Immature natural killer cell (primary cell): Measurements from ENCODE around the gene SMLR1. TPM values are rescaled to one million over a fixed set of nuclear protein-coding genes. Genes with fewer than 3 reads are reported as not detected.
"Not testable (repeated sequence)": the region's sequence is repeated elsewhere in the genome, so short reads cannot be mapped to it uniquely, and the experiment has no call there.

ENCODE experiments used
- DNase-seq, 3 donors: peaks; one replicate each; pipeline ENCODE4 v3.0.0; 2022; ENCODE audit warnings: mixed read lengths in 1 of 3
- H3K27ac Mint-ChIP-seq, 6 donors: one replicate each; pipeline ENCODE4 v1.8.0; 2020; ENCODE audit warnings: mixed read lengths in 6 of 6, mild to moderate bottlenecking in 5 of 6, inconsistent platforms in 4 of 6, moderate library complexity in 3 of 6
- H3K27me3 Mint-ChIP-seq, 3 donors: one replicate each; pipeline ENCODE4 v1.8.0; 2020 to 2021; ENCODE audit warnings: low read depth in 3 of 3, mild to moderate bottlenecking in 3 of 3, mixed read lengths in 3 of 3, moderate library complexity in 3 of 3, inconsistent platforms in 1 of 3
- H3K36me3 Mint-ChIP-seq, 3 donors: one replicate each; pipeline ENCODE4 v1.8.0; 2020; ENCODE audit warnings: mixed read lengths in 3 of 3, inconsistent platforms in 2 of 3, mild to moderate bottlenecking in 2 of 3
- H3K4me1 Mint-ChIP-seq, 2 donors: one replicate each; pipeline ENCODE4 v1.8.0; 2020; ENCODE audit warnings: inconsistent platforms in 2 of 2, mild to moderate bottlenecking in 2 of 2, mixed read lengths in 2 of 2, moderate library complexity in 1 of 2
- H3K4me3 Mint-ChIP-seq, 5 donors: one replicate each; pipeline ENCODE4 v1.8.0; 2020; ENCODE audit warnings: mild to moderate bottlenecking in 5 of 5, mixed read lengths in 5 of 5, inconsistent platforms in 3 of 5, moderate library complexity in 3 of 5
- H3K9me3 Mint-ChIP-seq, 6 donors: one replicate each; pipeline ENCODE4 v1.8.0; 2020; ENCODE audit warnings: mild to moderate bottlenecking in 6 of 6, mixed read lengths in 6 of 6, inconsistent platforms in 4 of 6, moderate library complexity in 3 of 6
- polyA plus RNA-seq, 3 donors: library from polyadenylated mRNA; unstranded; fragments of 300-500 nt; fragmentation: Illumina TruSeq; gene quantifications; one replicate each; pipeline ENCODE4 v1.2.3, GENCODE V29; 2021

Gene SMLR1
- polyA plus RNA-seq, 3 donors from 2014 or later = not detected

DNA sequence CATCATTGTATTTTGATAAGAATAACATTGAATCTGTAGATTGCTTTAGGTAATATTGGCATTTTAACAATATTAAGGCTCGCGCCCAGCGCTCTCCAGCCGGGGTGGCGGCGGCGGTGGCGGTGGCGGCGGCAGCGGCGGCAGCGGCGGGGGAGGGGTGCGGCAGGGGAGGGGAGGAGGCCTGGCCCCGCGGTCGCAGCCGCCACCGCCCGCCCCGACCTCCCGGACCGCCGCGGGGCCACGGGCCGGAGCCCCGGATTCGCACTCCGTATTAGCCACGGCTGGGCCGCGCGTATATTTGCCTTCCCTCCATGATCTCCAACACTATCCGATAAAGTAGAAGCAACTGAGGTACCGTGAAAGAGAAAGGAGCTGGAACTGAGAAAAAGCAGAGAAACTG, 25.8 kb upstream of the SMLR1 start:
- DNase-seq, H3K27ac Mint-ChIP-seq, H3K36me3 Mint-ChIP-seq, H3K9me3 Mint-ChIP-seq, H3K27me3 Mint-ChIP-seq, H3K4me1 Mint-ChIP-seq, H3K4me3 Mint-ChIP-seq: not testable (repeated sequence)

GRCh38 chr6:130810307-130811030, 16.7 kb upstream of the SMLR1 start:
- DNase-seq = no peak
- no peaks in the 10 kb centered on the region for H3K4me1 Mint-ChIP-seq
- H3K27ac Mint-ChIP-seq = no peak overlapping the region
- H3K36me3 Mint-ChIP-seq = peaks cover 0 to 3% (median 0%) of the 10 kb centered on the region in 3 donors
- H3K27me3 Mint-ChIP-seq = peaks cover 0 to 4% (median 2%) of the 10 kb centered on the region in 3 donors
- H3K4me3 Mint-ChIP-seq = no peak overlapping the region
- H3K9me3 Mint-ChIP-seq = no peaks in the 10 kb centered on the region

GRCh38 chr6:130811932-130812331, 15.3 kb upstream of the SMLR1 start:
- no peak for DNase-seq
- no peak overlapping the region for H3K4me3 Mint-ChIP-seq
- H3K36me3 Mint-ChIP-seq = no peaks in the 10 kb centered on the region
- peaks cover 0 to 4% (median 2%) of the 10 kb centered on the region in 3 donors for H3K27me3 Mint-ChIP-seq
- no peaks in the 10 kb centered on the region for H3K4me1 Mint-ChIP-seq
- no peak overlapping the region for H3K27ac Mint-ChIP-seq
- H3K9me3 Mint-ChIP-seq = no peaks in the 10 kb centered on the region

- Mint-ChIP-seq H3K36me3 (peaks cover 0 to 8% (median 0%) of the 10 kb centered on the region in 3 donors), H3K27me3 (peaks cover 1 to 10% (median 2%) of the 10 kb centered on the region in 3 donors)
- no peak for DNase-seq
Observed at GRCh38 chr6:130814506-130814905, 12.7 kb upstream of the SMLR1 start.

GRCh38 chr6:130815200-130816071, 11.8 kb upstream of the SMLR1 start:
- Mint-ChIP-seq H3K9me3 (peaks cover 0 to 5% (median 0%) of the 10 kb centered on the region in 6 donors), H3K27ac (no peak overlapping the region), H3K36me3 (peaks cover 0 to 8% (median 0%) of the 10 kb centered on the region in 3 donors), H3K4me3 (no peak overlapping the region), H3K4me1 (no peaks in the 10 kb centered on the region), H3K27me3 (peaks cover 1 to 8% (median 2%) of the 10 kb centered on the region in 3 donors)
- DNase-seq = no peak

More at GRCh38 chr6:130814506-130814905, 12.7 kb upstream of the SMLR1 start:
- no peak overlapping the region for H3K27ac Mint-ChIP-seq
- H3K4me3 Mint-ChIP-seq = no peak overlapping the region
- H3K4me1 Mint-ChIP-seq = no peaks in the 10 kb centered on the region
- peaks cover 0 to 5% (median 0%) of the 10 kb centered on the region in 6 donors for H3K9me3 Mint-ChIP-seq

GRCh38 chr6:130822736-130823135, 4.5 kb upstream of the SMLR1 start:
- Mint-ChIP-seq H3K27me3 (peaks cover 0 to 4% (median 1%) of the 10 kb centered on the region in 3 donors), H3K36me3 (peaks cover 0 to 1% (median 0%) of the 10 kb centered on the region in 3 donors), H3K9me3 (no peaks in the 10 kb centered on the region), H3K4me1 (peaks cover 1 to 6% of the 10 kb centered on the region in 2 donors), H3K4me3 (no peak overlapping the region), H3K27ac (no peak overlapping the region)
- DNase-seq = no peak

GRCh38 chr6:130824978-130825694, 2.1 kb upstream of the SMLR1 start:
- Mint-ChIP-seq H3K27me3 (no peaks in the 10 kb centered on the region), H3K27ac (no peak overlapping the region), H3K4me1 (peaks cover 1 to 6% of the 10 kb centered on the region in 2 donors), H3K9me3 (no peaks in the 10 kb centered on the region), H3K4me3 (no peak overlapping the region), H3K36me3 (no peaks in the 10 kb centered on the region)
- DNase-seq = no peak

- no peaks in the 10 kb centered on the region for H3K9me3 Mint-ChIP-seq
- peaks cover 1 to 6% of the 10 kb centered on the region in 2 donors for H3K4me1 Mint-ChIP-seq
- no peak overlapping the region for H3K4me3 Mint-ChIP-seq
- H3K27me3 Mint-ChIP-seq = no peaks in the 10 kb centered on the region
- DNase-seq = no peak
- H3K27ac Mint-ChIP-seq = no peak overlapping the region
- no peaks in the 10 kb centered on the region for H3K36me3 Mint-ChIP-seq
Observed at GRCh38 chr6:130825772-130826441, 1.3 kb upstream of the SMLR1 start.

- Mint-ChIP-seq H3K27me3 (no peaks in the 10 kb centered on the region), H3K4me3 (no peak overlapping the region), H3K4me1 (peaks cover 1 to 6% of the 10 kb centered on the region in 2 donors), H3K27ac (no peak overlapping the region), H3K9me3 (no peaks in the 10 kb centered on the region), H3K36me3 (no peaks in the 10 kb centered on the region)
- DNase-seq = no peak
Observed at GRCh38 chr6:130826442-130827246, 562 bp upstream of the SMLR1 start.

GRCh38 chr6:130829333-130829910, 2.2 kb downstream of the SMLR1 start:
- Mint-ChIP-seq H3K27me3 (no peaks in the 10 kb centered on the region), H3K36me3 (no peaks in the 10 kb centered on the region), H3K4me3 (no peak overlapping the region), H3K9me3 (no peaks in the 10 kb centered on the region), H3K4me1 (peaks cover 1 to 6% of the 10 kb centered on the region in 2 donors), H3K27ac (no peak overlapping the region)
- no peak for DNase-seq

- Mint-ChIP-seq H3K27ac (no peak overlapping the region), H3K27me3 (no peaks in the 10 kb centered on the region), H3K9me3 (no peaks in the 10 kb centered on the region), H3K36me3 (no peaks in the 10 kb centered on the region), H3K4me3 (no peak overlapping the region), H3K4me1 (no peaks in the 10 kb centered on the region)
- DNase-seq = no peak
Observed at GRCh38 chr6:130831607-130832006, 4.4 kb downstream of the SMLR1 start.

- no peaks in the 10 kb centered on the region for H3K9me3 Mint-ChIP-seq
- H3K4me1 Mint-ChIP-seq = no peaks in the 10 kb centered on the region
- no peaks in the 10 kb centered on the region for H3K36me3 Mint-ChIP-seq
- no peak for DNase-seq
- H3K27ac Mint-ChIP-seq = no peak overlapping the region
- H3K4me3 Mint-ChIP-seq = no peak overlapping the region
- no peaks in the 10 kb centered on the region for H3K27me3 Mint-ChIP-seq
Observed at GRCh38 chr6:130833569-130833968, 6.4 kb downstream of the SMLR1 start.
